ENCODE results near the gene GRB2.
"Not testable (repeated sequence)": the region's sequence is repeated elsewhere in the genome, so short reads cannot be mapped to it uniquely, and the experiment has no call there.

Gene GRB2

DNA sequence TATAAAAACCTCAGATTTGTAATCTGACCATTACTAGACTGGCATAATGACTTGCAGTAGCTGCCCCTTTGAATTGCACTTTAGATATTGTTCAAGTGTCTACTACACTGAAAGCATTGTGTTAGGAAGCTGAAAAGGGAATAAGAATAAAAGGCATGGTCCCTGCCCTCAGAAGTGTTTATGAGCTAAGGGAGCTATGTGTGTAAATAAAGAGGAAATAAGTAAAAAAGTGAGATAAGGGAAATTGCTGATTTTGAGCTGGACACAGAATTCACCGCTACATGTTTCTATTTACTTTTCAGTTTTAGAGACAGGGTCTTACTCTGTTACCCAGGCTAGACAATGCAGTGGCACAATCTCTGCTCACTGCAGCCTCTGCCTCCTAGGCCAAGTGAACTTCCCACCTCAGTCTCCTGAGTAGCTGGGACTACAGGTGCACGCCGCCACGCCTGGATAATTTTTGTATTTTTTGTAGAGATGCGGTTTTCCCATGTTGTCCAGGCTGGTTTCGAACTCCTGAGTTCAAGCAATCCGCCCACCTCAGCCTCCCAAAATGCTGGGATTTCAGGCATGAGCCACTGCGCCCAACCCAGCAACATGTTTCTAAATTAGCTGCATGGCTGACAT, 57.0 kb downstream of the GRB2 start:
- DNase-seq = no peak

DNA sequence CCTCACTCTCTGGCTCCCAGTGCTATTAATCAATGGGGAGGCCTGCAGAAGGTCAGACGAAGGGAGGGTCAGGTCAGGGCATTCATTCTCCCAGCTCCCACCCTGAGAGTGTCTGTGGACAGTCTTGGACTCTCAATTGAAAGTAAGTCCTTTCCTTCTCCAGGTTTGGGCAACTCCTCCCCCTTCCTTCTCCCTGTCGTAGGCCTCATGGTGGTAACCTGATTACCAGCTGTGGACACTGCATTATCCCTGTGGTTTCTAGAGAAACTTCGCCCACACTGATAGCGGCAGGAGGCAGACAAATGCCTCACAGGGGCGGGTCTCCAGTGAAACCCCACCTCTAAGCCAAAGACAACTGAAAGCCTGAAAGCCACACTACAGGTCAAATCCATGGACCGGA, 58.6 kb downstream of the GRB2 start:
- DNase-seq = no peak

DNA sequence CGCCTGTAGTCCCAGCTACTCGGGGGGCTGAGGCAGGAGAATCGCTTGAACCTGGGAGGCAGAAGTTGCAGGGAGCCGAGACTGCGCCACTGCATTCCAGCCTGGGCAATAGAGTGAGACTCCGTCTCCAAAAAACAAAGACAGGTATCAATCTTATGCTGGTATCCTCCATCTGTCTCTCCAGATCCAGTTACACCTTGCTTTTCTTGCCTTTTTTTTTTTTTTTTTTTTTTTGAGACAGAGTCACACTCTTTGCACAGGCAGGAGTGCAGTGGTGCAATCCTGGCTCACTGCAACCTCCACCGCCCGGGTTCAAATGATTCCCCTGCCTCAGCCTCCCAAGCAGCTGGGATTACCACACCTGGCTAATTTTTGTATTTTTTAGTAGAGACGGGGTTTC, 59.1 kb downstream of the GRB2 start:
- not testable (repeated sequence) for DNase-seq

DNA sequence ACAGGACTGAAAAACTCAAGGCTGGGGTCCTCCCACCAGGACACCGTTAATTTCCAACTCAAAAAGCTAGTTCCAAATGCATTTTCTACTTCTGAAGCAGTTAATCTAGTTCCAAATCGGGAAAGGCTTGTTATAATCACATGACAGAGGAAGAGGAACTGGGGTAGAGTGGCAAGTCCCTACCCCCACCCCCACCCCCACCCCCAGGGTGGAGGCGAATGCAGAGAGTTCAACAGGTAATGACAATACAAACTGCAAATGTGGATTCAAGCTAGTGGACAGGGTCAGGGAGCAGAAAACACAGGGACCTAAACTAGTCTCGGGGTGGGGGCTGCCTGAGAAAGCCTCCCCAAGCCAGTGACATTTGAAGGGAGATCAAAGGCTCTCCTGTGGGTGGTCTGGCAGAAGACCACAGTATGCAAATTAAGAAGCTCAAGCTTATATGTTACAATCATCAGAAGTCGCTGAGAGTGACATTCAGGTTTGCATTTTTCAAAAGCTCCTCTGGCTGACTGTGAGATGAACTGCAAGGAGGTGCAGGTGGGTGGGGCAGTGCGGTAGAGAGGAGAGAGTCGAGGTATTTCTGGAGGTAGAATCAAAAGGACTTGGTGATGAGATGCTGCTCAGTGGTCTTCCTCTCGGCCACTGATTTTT, 59.8 kb downstream of the GRB2 start:
- DNase-seq = no peak

DNA sequence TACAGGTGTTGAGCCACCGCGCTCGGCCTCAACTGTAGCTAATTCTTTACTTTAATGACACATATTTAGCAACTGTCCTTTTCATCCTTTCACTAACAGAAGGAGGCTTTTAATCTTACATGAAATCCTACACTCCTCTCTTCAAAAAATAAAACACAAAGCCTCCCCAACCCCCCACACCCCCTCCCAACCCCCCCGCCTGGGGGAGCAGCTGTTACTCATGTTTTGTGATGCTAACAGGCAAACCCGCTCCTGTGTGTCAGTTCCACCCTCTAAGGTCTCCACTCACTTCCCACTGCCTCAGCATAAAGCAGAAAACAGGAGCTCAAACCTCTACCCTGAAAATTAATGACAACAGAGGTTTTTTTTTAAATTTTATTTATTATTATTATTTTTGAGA, 60.8 kb downstream of the GRB2 start:
- no peak for DNase-seq

DNA sequence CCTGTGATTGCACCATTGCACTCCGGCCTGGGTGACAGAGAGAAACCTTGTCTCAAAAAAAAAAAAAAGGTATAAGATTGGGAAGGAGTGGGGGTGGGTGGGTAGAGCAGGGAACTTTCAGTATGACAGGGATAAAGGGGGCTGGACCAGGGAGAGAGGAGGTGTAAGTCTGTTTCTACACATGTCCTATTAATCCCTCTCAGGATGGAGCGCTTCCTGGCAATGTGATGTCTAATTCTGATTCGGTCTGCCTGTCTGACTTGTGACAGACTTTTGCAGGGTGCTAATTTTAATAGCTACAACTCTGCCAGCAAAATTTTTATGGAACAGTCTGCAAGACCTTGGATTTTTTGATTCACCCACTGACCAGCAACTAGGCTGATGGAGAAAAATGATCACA, 62.5 kb downstream of the GRB2 start:
- DNase-seq = no peak

DNA sequence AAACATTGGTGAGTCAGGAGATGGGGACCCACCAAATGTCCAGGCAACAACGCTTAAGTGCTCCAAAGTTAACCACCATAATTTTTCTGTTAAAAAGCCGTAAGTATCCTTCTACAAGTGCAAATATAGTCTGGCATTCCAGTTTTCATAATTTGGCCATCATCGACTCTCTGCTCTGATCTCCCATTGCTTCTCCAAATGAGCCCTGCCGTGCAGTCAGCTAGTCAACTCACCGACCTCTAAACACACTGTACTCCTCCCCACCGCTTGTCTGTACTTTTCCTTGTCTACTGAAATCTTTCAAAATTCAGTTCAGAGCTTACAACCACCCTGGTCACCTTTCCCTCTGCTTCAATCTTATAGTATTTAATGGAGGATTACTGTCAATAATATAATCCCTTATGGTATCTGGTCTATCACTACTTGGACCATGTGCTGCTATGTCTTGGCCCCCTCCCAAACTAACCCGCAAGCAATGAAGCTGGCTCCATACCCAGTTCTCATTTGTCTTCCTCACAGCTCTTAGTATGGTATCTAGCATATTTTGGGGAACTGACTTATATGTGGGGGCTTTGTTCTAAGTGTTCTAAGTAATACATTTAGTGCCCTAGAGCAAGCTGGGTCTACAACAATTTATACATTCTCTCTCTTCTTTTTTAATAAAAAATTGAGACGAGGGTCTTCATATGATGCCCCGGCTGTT, 63.5 kb downstream of the GRB2 start:
- DNase-seq = no peak

DNA sequence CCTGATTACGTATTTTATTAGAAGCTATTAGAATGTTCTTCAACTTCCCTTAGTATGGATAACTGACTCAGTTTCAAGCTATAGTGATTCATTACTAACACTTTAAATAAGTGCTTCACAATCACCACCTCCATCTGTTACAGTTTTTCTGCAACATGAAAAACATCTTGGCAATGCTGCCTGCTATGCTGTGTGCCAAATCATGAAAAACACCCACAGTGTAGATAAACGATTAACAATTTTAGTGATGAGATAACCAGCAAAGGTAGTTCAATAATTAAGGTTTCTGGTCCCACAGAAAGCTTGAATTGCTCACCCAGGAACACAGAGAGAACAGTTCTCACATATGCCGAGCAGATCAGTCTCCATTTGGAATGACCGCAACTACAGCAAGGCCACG, 64.8 kb downstream of the GRB2 start:
- no peak for DNase-seq

DNA sequence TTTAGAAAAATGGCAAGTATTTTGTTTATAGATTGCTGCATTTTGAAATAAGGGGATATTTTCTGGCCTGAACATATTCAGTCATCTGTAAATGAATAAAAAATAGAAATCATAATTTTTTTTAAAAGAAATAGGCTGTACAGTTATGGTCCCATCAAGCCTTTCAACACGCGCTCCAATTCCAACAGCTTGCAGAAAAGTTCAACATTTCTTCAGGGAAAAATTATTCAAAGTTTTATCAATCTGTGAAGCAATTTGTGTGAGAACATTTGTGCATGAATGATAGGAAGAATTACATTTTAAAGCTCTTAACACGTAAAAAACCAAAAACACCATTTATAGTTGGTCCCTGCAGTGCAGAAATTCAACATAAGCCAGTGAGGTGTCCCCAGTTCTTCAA, 65.5 kb downstream of the GRB2 start:
- no peak for DNase-seq

DNA sequence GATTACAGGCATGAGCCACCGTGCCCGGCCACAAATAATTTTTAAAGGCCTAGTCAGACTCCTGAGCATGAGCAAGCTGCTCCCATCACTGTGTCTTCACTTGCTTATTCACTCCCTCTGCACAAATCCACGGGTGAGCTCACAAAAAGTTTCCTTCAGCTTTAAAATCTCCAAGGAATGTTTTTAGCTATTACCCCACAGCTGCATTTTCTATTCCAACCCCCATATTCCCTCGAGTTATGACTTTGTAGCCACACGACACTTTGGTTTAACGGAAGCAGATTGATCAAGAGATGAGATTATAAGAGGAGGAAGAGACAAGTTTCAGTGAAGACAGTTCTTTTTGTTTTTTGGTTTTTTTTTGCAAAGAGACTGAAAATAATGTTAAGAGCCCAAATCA, 67.1 kb downstream of the GRB2 start:
- DNase-seq = no peak

DNA sequence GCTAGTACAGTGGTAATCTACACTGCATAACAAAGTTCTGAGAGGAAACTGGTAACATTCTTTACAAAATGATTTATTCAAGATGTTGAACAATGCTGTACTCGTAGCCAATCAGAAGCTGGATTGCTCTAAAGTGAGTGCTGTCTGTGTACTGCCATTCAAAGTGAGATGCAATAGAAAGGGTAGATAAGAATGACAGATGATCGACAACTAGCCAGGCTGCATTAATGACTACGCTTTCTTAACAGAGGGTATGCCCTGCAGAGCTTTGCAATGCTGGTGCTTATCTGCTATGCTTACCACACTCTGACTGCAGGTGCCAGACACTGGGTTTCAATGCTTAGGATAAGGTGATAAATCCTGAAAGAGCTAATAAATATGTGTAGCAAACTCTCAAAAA, 70.2 kb downstream of the GRB2 start:
- no peak for DNase-seq

DNA sequence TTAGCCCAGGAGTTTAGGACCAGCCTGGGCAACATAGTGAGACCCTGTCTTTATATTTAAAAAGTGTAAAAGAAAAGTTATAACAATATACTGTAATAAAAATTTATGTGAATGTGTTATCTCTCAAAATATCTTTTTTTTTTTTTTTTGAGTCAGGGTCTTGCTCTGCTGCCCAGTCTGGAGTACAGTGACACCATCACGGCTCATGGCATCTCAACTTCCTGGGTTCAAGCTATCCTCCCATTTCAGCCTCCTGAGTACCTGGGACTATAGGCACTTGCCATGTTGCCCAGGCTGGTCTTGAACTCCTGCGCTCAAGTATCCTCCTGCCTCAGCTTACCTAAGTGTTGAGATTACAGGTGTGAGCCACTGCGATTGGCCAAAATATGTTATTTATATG, 70.8 kb downstream of the GRB2 start:
- no peak for DNase-seq

DNA sequence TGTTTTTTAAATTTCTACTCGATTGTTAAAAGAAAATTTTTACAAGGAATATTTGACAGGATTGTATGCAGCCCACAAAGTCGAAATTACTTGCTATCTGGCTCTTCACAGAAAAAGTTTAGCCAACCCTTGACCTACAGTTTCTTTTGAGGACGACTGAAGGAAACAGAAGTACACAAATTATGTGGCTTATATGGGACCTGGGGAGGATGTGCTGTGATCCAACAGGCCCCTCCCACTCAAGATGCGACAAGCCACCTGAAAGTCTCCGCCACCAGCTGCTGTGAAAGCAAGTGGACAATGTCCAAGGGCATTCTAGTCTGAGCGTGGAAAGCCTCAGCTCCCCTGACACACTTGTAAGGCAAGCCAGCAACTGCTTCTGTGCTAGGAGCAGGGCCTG, 73.8 kb downstream of the GRB2 start:
- no peak for DNase-seq

DNA sequence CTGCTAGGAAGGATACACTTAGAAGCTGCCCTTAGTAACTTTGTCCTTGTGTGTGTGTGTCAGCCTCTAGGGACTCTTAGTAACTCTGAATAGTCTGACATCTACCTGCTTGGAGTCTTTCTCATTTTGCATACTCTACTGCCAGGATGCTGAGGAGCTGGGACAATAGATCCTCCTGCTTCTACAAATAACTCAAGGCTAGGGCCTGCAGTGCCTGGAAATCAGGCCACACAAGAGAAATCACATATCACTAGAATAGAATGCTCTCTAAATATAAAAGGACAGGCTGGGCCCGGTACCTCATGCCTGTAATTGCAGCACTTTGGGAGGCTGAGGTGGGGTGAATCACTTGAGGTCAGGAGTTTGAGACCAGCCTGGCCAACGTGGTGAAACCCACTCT, 77.7 kb downstream of the GRB2 start:
- DNase-seq = no peak

DNA sequence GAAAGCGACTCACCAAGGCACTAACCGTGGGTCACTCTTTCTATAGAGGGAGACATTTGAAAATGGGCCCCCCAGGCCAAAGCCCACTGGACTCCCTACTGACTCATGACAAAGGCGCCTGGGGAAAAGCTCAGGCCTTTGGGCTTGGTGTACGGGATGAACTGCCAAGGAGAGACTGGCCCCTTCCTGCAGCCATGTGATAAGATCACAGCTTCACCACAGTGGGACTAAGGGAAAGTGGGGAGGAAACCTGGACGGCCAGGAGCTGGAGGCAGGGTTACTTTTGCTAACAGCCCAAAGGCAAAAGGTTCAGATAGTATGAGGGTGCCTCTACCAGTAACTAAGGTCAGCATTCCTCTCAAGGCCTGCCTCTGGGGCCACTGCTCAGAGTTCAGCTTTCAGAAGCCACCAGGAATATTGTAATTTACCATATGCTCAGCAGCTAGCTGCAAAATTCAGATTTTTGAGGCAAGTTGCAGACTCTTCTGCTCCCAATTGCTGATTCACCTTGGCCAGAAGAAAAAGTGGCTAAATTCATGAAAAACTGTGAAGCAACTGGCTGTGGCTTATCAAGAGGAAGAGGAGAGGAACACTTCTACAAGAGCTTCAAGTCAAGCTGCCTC, 79.1 kb downstream of the GRB2 start:
- no peak for DNase-seq

DNA sequence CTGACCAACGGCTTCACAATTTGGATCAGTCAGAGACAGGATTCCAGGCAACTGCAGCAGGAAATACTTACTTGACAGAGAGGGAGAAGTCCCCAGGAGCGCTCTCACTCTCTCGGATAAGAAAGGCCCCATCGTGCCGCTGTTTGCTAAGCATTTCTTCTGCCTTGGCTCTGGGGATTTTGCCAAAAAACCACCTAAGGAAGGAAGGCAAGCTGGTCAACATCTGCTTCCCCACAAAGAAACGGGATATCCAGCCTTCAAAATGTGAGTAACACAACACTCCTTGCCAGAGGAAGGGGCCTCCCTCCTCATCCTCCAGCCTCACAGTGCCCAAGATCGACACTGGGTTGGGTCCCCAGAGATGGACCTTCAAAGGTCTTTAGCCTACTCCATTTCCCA, 79.7 kb downstream of the GRB2 start:
- DNase-seq = no peak

DNA sequence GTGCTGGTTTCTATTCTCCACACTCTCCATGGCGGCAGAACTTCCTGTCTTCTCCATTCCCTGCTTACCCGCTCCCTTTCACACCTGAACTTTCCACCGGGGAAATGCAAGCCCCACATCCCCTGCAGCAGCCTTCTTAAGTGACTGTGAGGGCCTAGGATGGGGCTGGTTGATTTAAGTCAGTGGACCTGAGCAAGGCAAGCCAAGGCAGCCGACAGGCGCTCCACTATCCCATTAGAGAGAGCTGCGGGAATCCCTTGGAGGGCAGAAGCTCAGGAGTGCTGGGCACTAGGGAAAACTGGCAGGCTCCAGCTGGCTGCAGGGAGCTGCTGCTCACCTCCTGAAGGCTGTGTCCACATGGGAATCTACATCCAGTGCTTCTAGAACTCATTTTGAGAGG, 80.1 kb downstream of the GRB2 start:
- DNase-seq = no peak

DNA sequence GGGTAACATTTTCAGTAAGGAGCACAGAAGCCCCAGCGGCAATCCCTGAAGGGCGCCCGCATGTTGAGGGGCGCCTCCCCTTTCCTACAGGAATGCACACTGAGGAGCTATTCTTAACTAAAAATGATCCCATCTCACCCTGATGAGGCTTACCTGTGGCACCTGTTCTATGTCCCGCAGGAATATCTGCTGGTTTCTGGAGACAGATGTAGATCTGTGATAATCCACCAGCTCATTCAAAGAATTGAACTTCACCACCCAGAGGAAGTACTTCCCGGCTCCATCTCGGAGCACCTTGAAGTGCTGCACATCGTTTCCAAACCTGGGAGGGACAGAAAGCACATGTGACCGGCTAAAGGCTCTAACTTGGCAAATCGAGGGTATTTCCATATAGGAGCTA, 84.0 kb downstream of the GRB2 start:
- DNase-seq = no peak

DNA sequence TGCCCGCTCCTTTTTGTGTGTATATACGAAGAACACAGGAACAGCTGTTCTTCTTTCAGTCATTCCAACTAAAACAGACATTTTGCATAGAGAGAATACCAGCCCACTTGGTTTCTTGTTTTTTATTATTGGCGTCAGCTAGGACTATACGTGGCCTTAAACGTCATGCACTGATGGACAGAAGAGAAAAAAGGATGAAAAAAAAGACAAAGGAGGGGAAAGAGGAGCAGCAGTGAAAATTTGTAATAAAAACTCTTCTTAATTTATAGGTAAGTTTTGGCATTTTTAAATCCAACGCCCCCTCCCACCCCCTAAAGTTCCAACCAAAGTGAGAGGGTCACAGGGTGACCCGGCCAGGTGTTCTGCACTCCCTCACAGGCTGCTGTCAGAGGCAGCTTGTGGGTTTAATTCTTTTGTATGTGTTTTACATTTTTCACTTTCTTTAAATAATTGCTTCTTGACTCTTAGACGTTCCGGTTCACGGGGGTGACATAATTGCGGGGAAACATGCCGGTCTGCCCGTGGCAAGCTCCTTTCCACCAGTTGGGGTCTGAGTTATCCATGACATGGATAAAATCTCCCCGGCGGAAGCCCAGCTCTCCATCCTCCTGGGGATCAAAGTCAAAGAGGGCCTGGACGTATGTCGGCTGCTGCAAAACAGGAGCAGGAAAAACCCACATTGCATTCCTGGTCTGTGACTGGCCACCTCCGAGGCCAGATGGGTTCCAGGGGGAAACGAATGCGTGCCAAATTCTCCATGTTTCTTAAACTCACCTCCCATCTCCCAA, 85.4 kb downstream of the GRB2 start:
- no peak for DNase-seq

DNA sequence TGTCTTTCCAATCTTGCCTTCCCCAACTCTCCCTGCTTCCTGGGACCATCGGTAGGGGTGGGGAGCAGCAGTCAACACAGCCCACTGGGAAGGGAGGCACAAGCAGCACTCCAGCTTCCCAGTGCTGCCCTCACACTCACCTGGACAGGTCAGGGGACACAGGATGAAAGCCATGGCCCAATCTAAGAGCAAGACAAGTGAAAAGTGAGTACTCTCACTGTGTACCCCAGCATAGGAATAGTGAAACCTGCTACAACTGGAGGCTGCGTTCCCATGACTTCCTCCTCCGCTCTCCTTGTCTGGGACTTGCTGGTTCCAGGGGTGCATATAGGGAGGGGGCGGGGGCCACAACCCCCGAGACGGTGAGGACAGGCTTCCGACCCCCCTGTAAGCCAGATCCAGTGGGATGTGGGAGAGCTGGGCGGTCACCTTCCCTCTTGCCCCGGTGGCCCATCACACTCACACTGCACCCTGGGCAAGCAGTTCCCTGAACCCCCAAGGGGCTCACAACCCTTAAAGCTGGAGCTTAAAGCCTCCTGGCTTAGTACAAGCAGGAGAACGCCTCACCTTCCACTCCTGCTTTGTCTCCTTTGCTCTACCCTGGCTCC, 86.8 kb downstream of the GRB2 start:
- no peak for DNase-seq

DNA sequence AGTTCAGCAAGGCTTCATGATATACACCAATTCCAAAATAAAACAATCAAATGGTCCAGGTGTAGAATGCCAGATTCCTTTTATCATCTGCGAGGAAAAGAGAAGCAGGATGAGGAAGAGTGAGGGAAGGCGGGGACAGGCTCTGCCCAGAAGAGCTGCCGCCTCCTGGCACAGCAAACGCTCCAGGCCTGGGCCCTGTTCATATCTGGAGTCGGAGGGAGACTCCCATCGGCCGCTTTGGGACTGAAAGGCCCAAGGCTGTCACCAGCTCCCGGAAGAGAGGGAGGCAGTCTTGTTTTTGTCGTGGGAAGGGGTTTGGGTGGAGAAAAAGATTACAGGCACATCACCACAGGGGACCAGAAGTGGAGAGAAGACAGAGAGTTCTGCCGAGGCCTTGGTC, 87.3 kb downstream of the GRB2 start:
- DNase-seq = no peak

DNA sequence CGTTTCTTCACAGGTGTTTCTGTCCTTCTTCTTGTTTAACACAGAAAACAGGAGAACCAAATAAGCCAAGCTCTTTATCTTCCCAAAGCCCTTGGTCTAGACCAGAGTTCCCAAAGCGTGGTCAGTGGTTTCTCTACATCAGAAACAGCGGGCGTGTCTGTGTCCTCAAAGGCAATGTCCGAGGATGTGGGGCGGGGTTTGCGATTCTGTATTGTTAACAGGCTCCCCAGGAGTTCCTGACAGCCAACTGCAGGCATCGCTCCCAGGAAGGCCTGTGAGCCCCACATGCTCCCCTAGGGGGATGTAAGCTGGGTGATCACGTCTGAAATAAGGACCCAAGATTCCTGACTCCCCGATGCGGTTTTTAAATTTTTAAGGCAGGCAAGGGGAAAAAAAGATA, 87.8 kb downstream of the GRB2 start:
- peak; percentile 63 for DNase-seq

DNA sequence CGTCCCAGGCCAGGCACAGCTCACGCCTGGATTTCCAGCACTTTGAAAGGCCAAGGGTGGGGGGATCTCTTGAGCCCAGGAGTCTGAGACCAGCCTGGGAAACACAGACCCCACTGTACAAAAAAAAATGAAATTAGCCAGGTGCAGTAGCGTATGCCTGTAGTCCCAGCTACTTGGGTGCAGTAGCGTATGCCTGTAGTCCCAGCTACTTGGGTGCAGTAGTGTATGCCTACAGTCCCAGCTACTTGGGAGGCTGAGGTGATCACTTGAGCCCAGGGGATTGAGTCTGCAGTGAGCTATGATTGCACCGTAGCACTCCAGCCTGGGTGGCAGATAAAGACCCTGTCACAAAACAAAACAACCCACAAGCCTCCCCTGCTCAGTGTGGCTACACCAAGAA, 89.2 kb downstream of the GRB2 start:
- DNase-seq = no peak

Data from COR-L47 (cell line).